ENCODE data around the gene KRT36. TPM values are rescaled to one million over a fixed set of nuclear protein-coding genes. Genes with fewer than 3 reads are reported as not detected.

Gene KRT36
- total and polyA plus RNA-seq, 2 of the 8 experiments (the other 6 are each of a cell fraction or from before 2014, with no cell fraction given): not detected

DNA sequence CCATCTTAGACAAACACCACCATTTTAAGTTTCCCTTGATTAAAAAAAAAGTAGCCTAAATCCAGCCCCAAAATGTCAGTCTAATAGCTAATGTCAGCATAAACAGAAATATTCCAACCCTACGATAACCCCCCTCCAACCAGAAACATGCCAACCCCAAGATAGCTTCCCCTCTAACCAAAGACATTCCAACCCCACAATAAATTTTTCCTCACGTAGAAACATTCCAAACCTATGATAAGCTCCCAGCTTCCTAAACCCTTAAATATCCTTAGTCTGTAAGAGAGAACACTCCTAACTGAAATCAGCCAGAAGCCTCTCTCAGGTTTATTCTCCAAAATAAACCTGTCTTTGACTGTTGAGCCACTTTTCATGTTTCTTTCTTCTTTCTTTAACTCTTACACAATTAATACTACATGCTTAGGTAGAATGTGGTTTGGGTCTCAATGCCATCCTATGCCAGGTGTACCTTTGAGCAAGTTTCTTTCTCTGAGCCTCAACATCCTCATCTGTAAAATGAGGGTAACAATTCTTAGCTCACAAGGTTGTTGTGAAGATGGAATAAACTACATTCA is 38.5 kb downstream of the KRT36 start:
- DNase-seq (ENCODE audit: low read depth in 1 of 2, low spot score in 2 of 2): no peak
- no peaks in the 10 kb centered on the region for H4K20me1 ChIP-seq (replicated peaks in 1 of 2; ENCODE audit: control insufficient read depth in 1 of 2, insufficient read depth in 2 of 2, low read length in 2 of 2)
- no peak overlapping the region for H4K8ac ChIP-seq (ENCODE audit: extremely low read depth, insufficient read depth, low read length)
- ChIA-PET POLR2A (ENCODE audit: partially characterized antibody) (no interaction called here), CTCF (ENCODE audit: partially characterized antibody) (interaction anchor here (0.6 to 1.8 kb wide), 4 partner anchors 10 to 219 kb away, joined by 3 to 4 read pairs (median 3); partner anchors contain the start of gene KRT19)
- H3K56ac ChIP-seq (replicated peaks; ENCODE audit: insufficient read length, low read depth, low read length): no peak overlapping the region
- H3K4ac ChIP-seq (replicated peaks; ENCODE audit: insufficient read length, low read depth, low read length): no peak overlapping the region
- H2BK120ac ChIP-seq (replicated peaks; ENCODE audit: low read depth, low read length): no peak overlapping the region
- no peak overlapping the region for H2BK15ac ChIP-seq (ENCODE audit: low read length)
- peaks cover 3 to 9% of the 10 kb centered on the region in 2 experiments; a peak in 2 of 4 replicates for H3K9me3 ChIP-seq (ENCODE audit: insufficient read depth in 2 of 2, low read depth in 1 of 2, low read length in 1 of 2)
- H3K4me3 ChIP-seq (ENCODE audit: extremely low read depth in 1 of 4, insufficient read depth in 2 of 4, low read depth in 3 of 4, low read length in 4 of 4): no peak overlapping the region
- no peak overlapping the region for H2AFZ ChIP-seq (ENCODE audit: low read length)
- no peaks in the 10 kb centered on the region for H3K79me2 ChIP-seq (ENCODE audit: control insufficient read depth in 1 of 2, insufficient read depth in 2 of 2, low read length in 2 of 2)
- H3K9ac ChIP-seq (replicated peaks in 1 of 4; ENCODE audit: extremely low read depth in 1 of 4, low read depth in 3 of 4, low read length in 3 of 4): no peak overlapping the region
- H3K79me1 ChIP-seq (ENCODE audit: low read depth, low read length): no peaks in the 10 kb centered on the region
- no peak overlapping the region for H2BK5ac ChIP-seq (ENCODE audit: low read depth, low read length)
- H3K23me2 ChIP-seq (ENCODE audit: low read depth, low read length): no peaks in the 10 kb centered on the region; the same call in 1 of the 2 replicates
- no peak overlapping the region for H2BK20ac ChIP-seq (ENCODE audit: low read length)
- H3K18ac ChIP-seq (ENCODE audit: extremely low read depth, low read length): no peak overlapping the region
- no peaks in the 10 kb centered on the region for H3K36me3 ChIP-seq (ENCODE audit: control insufficient read depth in 2 of 4, insufficient read depth in 4 of 4, low read length in 3 of 4)
- H4K5ac ChIP-seq (ENCODE audit: insufficient read length, low read depth, low read length): no peak overlapping the region
- no peak overlapping the region for H3K27ac ChIP-seq (ENCODE audit: low read depth, low read length)
- H4K91ac ChIP-seq (replicated peaks; ENCODE audit: insufficient read length, low read length): no peak overlapping the region
- H3K4me1 ChIP-seq (replicated peaks in 1 of 4; ENCODE audit: control insufficient read depth in 3 of 4, insufficient read depth in 4 of 4, low read length in 3 of 4): no peaks in the 10 kb centered on the region; a peak in 1 of 7 replicates
- no peak overlapping the region for H3K23ac ChIP-seq (ENCODE audit: insufficient read length)
- TF ChIP-seq, protein P1, sequence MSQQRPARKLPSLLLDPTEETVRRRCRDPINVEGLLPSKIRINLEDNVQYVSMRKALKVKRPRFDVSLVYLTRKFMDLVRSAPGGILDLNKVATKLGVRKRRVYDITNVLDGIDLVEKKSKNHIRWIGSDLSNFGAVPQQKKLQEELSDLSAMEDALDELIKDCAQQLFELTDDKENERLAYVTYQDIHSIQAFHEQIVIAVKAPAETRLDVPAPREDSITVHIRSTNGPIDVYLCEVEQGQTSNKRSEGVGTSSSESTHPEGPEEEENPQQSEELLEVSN (IDR thresholded peaks at IDR 0.05): no peak
- TF ChIP-seq KDM1A (IDR thresholded peaks at IDR 0.05; ENCODE audit: borderline replicate concordance, low read length): no peak
- TF ChIP-seq POLR2A (IDR thresholded peaks at IDR 0.05; ENCODE audit: control extremely low read depth in 1 of 2, low read depth in 2 of 2, low read length in 2 of 2): no peak
- no peak overlapping the region for H2BK12ac ChIP-seq (ENCODE audit: low read depth, low read length)
- no peak overlapping the region for H3K14ac ChIP-seq (ENCODE audit: insufficient read length)
- FAIRE-seq: no peak
- no peak overlapping the region for H2AK5ac ChIP-seq (ENCODE audit: low read depth, low read length)
- 94% methylated on average over 2 of the region's 2 CpGs; no CpG with 5 or more reads in 1 of the 2 experiments for WGBS, 2 experiments (ENCODE audit: extremely low coverage in 1 of 2, insufficient coverage in 1 of 2, insufficient read length in 1 of 2, insufficient replicate concordance in 2 of 2, low coverage in 1 of 2, low lambda C conversion rate in 2 of 2, missing lambda C conversion rate in 1 of 2)
- H3K4me2 ChIP-seq (ENCODE audit: insufficient read depth in 1 of 2, low read depth in 2 of 2, low read length in 2 of 2): no peak overlapping the region
- no peaks in the 10 kb centered on the region for H3K27me3 ChIP-seq (replicated peaks in 1 of 4; ENCODE audit: control insufficient read depth in 3 of 4, extremely low read depth in 1 of 4, insufficient read depth in 3 of 4, low read length in 3 of 4)
